Measurements from ENCODE around the gene ASB10.

ASB10 gene, protein sequence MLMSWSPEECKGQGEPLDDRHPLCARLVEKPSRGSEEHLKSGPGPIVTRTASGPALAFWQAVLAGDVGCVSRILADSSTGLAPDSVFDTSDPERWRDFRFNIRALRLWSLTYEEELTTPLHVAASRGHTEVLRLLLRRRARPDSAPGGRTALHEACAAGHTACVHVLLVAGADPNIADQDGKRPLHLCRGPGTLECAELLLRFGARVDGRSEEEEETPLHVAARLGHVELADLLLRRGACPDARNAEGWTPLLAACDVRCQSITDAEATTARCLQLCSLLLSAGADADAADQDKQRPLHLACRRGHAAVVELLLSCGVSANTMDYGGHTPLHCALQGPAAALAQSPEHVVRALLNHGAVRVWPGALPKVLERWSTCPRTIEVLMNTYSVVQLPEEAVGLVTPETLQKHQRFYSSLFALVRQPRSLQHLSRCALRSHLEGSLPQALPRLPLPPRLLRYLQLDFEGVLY

GRCh38 chr7:151186640-151187408, at the start of gene ASB10:
TSS of gene ASB10 (minus strand) at chr7:151187250. CDS start at chr7:151187130, 120 bp downstream.
- DNase-seq = no peak

GRCh38 chr7:151236406-151236805, 49.4 kb upstream of the ASB10 start:
- DNase-seq = no peak

GRCh38 chr7:151235091-151235787, 48.2 kb upstream of the ASB10 start:
- no peak for DNase-seq

DNA sequence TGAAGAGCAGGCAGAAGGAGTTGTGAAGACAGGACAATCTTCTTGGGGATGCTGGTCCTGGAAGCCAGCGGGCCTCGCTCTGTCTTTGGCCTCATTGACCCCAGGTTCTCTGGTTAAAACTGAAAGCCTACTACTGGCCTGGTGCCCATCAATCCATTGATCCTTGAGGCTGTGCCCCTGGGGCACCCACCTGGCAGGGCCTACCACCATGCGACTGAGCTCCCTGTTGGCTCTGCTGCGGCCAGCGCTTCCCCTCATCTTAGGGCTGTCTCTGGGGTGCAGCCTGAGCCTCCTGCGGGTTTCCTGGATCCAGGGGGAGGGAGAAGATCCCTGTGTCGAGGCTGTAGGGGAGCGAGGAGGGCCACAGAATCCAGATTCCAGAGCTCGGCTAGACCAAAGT, 46.8 kb upstream of the ASB10 start:
- DNase-seq = no peak

- peak; percentile 93 for DNase-seq
These were observed 46.1 kb upstream of the ASB10 start for GRCh38 chr7:151232917-151233701.

DNA sequence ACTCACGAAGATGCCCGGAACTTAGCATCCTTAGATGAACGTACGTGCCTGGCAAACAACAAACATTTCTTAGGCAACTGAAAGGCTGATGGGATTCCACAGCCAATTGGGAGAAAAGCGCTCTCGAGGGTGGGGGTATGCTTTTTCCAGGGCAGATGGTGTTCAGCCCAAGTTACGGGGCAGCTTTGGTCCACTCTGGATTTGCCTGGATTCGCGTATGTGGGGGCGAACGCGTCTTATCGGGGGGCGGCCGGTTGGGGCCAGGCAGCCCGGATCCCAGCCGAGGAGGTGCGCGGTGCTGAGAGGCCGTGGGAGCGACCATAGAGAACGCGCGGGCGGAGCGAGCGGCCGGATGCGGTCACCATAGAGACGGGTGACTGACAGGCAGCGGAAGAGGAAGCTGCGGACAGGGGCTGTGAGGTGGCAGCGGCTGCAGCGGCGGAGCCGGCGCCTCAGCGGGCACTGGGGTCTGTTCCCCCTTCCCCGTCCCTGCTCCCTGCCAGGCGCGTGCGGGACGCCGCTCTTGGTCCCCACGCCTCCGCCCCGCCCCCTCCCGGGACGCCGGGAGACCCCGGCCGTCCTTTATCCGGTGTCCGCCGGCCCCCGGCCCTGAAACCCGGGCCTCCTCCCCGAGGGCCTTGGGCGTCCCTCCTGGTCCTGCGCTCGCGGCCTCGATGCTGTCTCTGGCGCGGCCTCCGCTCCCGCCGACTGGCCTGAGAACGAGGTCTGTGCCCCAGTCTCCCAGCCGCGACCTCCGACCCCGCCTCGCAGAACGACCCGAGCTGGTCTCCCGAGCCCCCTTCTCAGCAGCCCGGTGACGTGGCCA, 45.3 kb upstream of the ASB10 start, which contains the start of gene CHPF2:
Gene CHPF2, plus strand, starts transcription at position 393 of the 826 bp plus-strand sequence. CDS start 1,529 bp downstream, outside the sequence.
- DNase-seq = peak; percentile 96

DNA sequence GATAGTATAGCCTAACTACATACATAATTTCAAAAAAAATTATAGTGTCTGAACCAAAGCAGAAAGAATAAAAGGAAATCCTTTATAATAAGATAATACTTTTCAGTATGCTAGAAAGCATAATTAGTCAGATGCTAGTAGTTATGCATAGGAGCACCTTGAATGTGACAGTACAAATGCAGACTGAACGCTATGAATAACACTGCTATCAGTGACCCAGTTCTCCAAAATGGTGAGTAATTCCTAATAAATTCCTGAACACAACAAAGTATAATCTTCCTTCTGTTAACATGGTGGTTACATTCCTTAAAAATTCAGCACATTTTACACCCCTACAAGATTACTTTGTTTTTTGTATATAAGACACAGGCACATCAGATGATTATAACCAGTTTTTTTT, 44.0 kb upstream of the ASB10 start:
- no peak for DNase-seq

GRCh38 chr7:151229249-151229648, 42.2 kb upstream of the ASB10 start:
- DNase-seq = no peak

- no peak for DNase-seq
These were observed 41.2 kb upstream of the ASB10 start for GRCh38 chr7:151228024-151228866.

GRCh38 chr7:151226875-151227782, 40.1 kb upstream of the ASB10 start, which contains the start of gene ABCF2:
TSS of gene ABCF2 (minus strand) at chr7:151227205. CDS start at chr7:151226458, 747 bp downstream.
- DNase-seq = peak; percentile 99

GRCh38 chr7:151226560-151226874, 39.5 kb upstream of the ASB10 start:
- DNase-seq = no peak

- DNase-seq = no peak
These were observed 39.0 kb upstream of the ASB10 start for GRCh38 chr7:151225948-151226510.

DNA sequence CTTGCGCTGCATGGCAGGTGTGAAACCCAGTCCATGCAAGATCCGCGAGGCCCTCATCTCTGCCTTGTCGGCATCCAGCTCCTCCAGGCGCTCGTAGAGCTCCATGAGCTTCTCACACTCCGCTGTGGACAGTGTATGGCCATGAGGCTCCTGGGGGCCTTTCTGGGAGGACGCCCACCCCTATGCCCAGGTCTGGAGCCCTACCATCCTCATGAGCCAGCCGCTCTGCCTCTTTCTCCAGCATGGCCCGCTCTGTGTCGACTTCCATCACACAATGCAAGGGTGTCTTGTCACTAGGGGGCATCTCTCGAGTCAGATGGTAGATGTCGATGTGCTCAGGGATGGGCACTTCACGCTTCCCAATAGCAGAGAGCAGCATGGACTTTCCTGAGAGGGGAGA, 36.7 kb upstream of the ASB10 start:
- no peak for DNase-seq

DNA sequence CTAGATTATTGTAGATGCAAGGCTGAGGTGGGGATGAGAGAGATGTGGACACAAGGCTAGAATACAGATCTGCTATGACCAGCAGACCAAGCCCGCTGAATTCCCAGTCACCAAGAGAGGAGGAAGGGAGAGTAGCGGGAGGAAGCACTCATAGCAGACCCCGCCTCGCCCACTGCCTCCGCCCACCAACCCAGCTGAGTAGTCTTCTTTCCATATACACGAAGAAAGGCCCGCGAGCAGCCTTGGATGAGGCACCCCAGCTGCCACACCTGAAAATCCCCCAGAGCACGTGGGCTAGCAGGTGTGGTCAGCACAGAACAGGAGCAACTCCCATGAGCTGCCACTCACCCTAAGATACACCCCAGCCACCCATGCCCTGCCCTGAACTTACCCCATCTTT, 31.1 kb upstream of the ASB10 start:
- DNase-seq = no peak

DNA sequence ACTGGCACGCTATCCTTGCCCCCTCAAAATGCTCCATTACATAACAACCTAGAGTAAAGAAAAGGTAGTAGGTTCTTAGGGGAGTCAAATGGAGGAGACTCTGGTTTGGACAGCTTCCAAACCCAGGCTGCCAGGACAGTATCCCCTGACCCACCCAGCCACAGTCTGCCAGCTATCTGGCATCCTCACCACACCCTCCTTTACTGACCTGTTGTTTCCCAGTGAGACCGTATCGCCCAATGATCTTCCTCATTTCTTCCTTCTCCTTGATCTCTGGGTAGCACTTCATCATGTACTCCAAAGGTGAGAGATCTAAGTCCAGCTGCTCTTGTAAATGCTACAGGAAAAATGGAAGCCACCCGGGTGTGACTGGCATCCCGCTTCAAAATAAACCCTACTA, 28.3 kb upstream of the ASB10 start:
- DNase-seq = no peak

GRCh38 chr7:151213826-151214225, 26.8 kb upstream of the ASB10 start:
- DNase-seq = no peak

GRCh38 chr7:151212626-151213025, 25.6 kb upstream of the ASB10 start:
- no peak for DNase-seq

DNA sequence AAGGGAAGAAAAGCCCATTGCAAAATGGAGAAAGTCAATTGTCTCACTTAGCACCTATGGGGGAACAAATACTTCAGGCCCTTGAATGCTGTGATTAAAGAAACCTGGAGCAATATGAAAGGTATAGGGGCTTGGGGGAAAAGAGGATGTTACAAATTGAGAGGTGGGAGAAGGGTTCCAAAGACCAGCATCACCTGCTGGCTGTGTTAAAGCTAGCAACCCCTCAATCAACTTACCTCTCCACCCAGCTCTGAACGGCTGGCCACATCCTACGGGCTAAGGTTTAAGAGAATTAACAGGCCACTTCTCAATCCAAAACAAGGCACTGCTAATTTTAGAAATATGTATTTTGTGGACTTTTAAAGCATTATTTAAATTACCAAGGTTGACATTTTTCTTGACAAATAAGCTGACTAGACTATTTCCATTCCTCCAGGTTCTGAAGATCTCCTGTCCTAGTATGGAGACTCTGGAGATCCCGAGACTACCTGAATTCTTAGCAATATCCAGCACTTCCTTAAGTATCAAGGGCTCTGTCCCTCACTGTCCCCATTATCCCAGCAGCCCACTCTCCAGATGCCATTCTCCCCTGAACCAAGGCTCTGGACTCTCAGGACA, 24.2 kb upstream of the ASB10 start:
- DNase-seq = no peak

Data from hematopoietic multipotent progenitor cell treated with erythropoietin and hydrocortisone succinate and interleukin-3 and kit ligand, for 6 days (in vitro differentiated cells).